Endometrial microvascular endothelial cells (primary cell): ENCODE measurements around the gene SFXN4. TPM values are rescaled to one million over a fixed set of nuclear protein-coding genes. Genes with fewer than 3 reads are reported as not detected.

Source experiments
- in situ Hi-C: cut with HindIII; loops from 2 replicates; pipeline ENCODE4 v1.10.0; 2017; ENCODE audit warnings: low sequenced_read_pairs, low pct_unique_long_range_greater_than_20kb; ENCODE audit errors: inconsistent ontology term
- total RNA-seq: library from RNA; depleted of rRNA; stranded (reverse); fragments of >200 nt; gene quantifications from one replicate; pipeline ENCODE4 v1.2.3, GENCODE V29; 2015; ENCODE audit errors: inconsistent ontology term

The SFXN4 gene
- total RNA-seq, 1 donor from 2014 or later, result 23.5 TPM

GRCh38 chr10:119090968-119091367 lies 74.5 kb downstream of the SFXN4 start:
- in situ Hi-C loops, result no loop called here

Other genes starting within 250 kb of the SFXN4 start
- gene NANOS1, start 136.0 kb downstream of the SFXN4 start, total RNA-seq, result not detected
- gene EIF3A, start 84.9 kb downstream of the SFXN4 start, total RNA-seq, result 87.0 TPM
- 86.5 TPM for gene DENND10, start 61.6 kb downstream of the SFXN4 start, total RNA-seq
- 274 TPM for gene PRDX3, start 13.1 kb upstream of the SFXN4 start, total RNA-seq
- gene GRK5, start 41.9 kb upstream of the SFXN4 start, total RNA-seq, result 24.7 TPM